Inflammatory macrophage treated with lipopolysaccharide for 1 hour (primary cell): ENCODE results near the gene ADCY1.

ENCODE experiments used
- DNase-seq, 2 donors: peaks; one replicate each; pipeline ENCODE4 v3.0.0-alpha.2; 2020 to 2022

ADCY1 gene

DNA sequence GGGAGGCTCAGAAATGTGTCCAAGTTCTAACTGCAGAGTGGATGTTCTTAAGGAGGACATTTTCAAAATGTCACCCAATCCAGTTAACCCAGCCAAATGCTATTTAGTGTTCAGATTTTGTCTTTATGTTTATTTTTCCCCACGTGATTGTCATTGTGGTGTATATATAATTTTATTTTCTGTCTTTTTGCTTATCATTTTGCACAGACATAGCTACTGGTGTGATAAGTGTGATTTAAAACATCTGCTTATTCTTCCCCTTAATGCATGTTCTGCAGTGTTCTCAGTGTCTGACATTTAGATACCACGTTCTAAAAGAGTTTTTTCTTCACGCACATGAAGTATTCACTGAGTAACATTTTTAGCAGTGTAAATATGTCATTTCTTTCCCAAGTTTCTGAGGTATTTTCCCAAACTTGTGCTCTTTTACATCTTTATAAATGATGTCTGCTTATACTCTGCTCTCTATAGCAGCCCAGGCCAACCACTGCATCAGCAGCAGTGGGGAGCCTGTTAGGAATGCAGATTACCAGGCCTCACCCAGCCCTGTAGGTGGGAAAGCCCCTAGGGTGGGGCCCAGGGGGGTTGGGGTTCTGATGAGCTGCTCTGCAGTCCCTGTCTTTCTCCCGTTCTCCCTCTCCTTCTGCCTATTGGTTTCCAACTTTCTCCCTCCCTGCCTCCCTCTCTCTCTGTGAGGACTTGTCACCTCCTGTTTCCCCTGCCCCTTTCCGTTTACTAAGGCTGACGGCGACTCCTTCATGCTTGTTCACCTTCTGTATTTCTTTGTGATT lies 20.8 kb downstream of the ADCY1 start:
- no peak for DNase-seq

DNA sequence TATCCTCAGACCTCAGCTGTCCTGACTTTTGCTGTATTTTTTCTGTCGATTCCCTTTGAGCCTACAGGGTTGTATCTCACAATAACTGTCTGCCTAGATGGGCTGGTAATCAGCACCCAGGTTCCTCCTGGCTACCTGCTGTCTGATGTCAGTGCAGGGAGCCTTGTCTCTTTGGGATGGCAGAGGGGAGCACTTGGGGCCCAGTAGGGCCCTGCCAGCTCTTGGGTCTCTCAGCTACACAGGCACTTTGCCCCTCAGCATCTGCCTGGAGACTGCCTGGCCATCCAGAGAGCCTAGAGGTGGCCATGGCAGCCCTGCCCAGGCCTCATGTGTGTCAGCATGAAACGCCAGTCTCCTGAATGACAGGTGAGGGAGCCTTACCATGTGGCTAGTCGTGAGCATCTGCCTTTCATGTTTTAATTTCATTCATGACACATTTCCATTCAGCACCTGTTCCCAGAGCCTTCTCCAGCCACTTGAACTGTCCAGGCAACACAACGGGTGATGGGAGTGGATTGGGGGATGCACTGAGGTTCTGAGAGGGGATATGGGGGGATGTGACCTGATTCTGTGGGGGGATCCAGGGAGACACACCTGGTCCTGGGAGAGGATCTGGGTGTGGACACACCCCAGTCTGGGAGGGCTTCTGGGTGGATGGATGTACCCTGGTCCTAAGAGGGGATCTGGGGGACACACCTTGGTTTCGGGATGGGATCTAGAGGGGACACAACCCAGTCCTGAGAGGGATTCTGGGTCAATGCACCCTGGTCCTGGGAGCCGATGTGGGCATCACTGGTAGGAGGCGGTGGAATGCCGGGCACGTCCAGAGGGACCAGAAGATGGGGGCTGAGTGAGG lies 21.9 kb downstream of the ADCY1 start:
- DNase-seq, result no peak

DNA sequence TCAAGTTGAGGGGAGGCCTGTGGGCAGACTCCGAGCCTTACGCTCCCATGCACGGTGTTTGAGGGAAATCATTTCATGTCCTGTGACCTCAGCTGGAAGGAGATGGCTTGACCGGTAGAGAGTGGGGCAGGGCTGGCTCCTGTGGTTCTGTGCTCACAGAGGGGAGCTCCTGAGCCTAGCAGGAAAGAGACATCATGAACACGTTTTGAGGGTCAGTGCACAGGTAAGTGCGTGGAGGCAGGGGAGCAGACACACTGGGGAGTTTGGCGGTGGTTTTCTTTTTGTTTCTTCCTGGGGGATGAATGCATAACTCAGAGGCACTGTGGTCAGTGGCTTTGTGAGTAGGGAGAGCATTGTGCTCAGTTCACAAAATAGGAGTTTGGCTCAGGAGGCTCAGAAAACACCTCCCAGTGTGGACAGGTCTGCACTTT lies 22.5 kb downstream of the ADCY1 start:
- DNase-seq, result no peak

DNA sequence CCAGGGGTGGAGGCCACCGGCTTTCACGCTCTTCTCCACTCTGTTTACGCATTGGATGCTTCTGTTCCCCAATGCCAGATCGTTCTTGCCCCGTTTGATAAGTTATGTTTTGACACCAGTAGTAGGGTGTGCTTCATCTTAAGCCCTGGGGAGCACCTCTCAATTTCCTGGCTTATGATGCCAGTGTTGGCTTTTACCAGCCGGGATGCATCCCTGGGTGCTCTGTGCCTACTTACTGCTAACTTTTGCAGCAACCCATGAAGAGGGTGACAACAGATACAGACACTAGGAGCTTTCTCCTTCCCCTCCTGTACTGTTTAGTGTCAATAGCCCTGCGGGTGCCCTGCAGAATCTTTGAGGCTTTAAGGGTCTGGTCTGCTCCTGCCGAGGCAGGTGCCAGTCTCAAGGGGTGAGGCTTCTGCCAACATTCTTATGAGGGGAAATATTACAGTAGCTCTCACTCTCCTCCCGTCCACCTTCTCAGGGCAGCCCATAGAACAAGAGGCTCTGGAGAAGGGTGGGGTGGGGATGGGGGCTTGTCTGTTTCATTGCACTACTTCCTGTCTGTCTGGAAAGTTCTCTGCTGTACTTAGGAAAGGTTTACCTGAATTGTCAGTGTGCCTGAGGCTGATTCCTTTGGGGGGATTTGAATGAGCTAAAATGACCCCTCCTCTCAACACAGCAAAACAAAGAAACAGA lies 23.3 kb downstream of the ADCY1 start:
- no peak for DNase-seq

DNA sequence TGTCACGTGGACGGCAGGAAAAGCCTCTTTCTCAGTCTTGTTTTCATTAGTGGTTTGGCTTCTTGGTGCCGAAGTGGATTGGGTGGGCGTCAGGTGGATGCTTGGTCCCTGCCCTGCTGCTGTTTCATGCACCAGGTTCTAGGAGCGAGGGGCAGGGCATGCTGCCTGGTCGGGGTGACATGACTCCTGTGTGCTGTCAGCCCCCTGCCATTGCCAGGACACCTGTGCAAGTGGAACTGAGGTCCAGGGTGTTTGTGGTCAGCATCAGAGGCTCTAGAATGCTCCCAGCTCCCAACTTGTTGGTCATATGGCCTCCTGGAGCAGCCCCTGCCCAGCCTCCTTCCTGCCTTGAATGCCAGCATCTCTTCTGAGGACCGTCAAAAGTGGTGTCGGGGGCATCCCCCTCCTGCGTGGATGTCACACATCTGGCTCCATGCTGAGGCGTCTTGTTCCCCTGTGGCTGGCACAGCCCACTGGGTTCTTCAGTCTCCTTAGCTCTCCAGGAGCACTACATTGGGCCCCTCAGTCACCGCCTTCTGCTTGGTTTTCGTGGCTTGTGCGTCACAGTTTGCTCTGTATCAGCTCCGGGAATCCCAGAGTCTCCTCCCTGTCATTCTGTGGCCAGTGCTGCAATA lies 24.8 kb downstream of the ADCY1 start:
- no peak for DNase-seq

DNA sequence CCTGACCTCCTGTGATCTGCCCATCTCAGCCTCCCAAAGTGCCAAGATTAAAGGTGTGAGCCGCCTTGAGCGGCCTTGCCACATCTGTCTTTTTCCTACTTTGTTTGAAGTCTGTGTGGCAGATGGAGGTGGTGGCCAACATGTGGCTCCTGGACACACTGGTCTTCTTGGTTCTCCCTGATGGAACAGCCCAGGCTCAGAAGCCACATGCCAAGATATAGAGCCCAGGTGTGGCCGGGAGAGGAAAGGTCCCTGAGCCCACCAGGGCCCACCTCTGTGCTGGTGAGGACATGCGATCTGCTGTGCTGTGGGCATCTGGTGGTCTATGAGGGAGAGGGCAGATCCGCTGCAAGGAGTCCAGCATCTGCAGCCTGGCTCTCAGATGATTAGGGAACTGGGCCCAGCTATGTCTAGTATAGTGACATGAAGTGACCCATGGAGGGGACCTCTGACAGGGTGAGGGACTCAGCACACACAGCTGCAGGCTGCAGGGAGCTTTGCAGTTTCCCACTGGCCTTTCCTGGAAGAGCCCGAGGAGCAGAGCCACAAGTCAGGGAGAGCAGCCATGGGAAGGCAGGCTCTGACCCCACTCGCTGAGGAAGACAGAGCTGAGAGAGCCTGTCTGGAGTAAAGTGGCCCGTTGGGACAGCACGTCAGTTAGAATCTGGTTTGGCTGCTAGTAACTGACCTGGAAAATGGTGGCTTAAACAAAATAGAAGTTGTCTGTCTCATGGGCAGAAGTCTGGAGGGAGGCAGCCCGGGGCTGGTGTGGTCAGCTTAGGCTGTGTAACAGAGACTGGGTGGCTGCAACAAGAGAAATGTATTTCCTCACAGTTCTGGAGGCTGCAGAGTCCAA lies 25.9 kb downstream of the ADCY1 start:
- DNase-seq, result no peak

DNA sequence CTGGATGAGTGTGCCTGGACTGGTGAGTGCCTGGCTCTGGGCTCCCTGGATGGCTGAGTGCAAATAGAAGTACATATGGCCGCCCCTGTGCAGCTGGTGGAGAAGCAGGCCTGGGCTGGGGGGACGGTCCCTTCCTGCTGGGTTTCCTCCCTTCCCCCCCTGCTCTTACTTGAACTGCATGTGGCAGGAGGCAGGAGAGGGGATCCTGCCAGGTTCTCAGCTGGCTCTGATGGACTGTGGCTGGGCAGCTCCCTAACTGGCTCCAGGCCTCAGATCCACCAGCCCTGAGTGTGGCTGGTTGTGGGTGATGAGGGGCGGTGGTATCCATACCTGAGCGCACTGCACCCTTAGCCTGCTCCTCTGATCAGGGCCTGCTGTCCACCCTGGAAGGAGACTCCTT lies 26.9 kb downstream of the ADCY1 start:
- DNase-seq, result no peak

DNA sequence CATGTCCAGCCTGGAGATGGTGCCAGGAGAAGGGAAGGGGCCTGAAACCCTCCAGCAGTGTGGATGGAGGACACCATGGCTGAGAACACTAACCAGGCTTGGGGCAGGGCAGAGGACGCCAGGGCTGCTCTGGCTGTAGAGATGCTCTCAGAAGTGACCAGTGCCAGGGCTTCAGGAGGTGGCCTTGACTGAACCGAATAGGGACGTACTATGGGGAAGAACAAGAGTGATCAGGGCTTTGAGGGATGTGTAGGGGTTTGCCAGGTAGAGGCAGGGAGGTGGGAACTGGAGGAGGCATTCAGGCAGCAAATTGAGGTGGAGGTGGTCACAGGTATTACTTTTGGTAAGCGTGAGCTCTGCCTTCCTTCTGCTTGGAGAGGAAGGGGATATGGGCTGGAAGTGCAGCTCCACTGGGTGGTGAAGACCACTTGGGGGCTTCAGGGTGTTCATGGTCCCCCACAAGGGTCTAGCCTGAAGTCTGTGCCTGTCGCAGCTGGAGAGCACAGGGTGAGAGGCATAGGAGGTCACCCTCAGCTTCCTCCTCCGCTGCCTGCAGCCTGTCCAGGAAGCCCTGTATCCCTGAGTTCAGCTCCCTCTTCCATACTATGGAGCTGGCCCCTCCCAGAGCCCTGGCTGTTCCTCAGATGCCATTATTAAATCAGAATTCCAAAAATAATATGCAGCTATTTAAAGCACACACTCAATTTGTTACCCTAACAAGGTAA lies 27.8 kb downstream of the ADCY1 start:
- no peak for DNase-seq

DNA sequence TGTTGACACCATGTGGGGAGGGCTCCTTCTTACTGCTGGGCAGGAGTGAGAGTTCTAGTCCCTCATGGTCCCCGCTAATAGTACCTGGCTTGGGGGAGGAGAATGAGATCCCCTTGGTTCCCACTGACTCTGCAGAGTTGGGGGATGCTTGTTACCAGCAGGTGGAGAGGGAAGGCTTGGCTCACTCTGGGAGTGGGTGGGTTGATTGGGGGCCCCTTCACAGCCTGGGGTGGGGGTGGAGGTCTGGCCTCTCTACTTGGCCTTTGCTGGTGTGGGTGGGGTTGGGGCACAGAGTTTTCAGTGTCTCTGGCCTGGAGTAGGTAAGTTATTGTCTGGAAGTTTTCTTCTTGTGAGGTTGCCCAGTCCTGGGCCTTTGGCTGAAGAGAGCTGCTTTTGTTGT lies 31.9 kb downstream of the ADCY1 start:
- no peak for DNase-seq

DNA sequence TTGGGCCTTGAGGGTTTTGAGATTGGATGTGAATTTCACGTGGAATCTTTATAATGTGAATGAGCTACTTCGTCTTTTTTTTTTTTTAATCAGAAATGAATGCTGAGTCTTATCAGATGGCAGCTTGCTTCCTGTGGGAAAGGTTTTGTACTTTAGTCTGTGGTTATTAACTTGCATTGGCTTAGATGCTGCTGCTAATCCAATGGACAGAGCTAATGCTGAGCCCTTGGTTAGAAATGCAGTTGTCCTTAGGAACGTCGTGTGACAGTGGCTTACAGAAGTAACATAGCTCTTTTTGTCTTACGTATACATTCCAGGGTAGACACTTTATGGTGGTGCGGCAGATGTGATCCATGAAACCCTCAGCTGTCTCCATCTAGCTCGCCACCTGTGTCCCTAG lies 32.8 kb downstream of the ADCY1 start:
- no peak for DNase-seq

DNA sequence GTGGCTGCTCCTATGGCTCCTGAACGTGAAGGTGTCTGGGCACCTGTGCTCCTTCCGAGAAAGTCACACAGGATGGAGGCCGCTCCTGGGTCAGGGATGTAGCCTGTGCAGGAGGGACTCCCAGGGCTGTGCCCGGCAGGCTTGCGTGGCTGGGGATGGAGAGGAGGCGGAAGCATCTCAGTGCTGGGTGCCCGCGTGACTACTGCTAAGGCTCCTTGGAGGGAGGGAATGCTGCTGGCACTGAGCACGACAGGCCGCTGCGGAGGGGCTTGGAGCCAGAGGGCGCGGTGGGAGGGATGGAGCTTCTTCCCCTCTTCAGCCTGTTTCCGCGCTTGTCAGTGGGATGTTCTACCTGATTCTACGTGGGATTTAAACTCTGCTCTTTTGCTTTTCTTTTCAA lies 35.0 kb downstream of the ADCY1 start:
- no peak for DNase-seq

DNA sequence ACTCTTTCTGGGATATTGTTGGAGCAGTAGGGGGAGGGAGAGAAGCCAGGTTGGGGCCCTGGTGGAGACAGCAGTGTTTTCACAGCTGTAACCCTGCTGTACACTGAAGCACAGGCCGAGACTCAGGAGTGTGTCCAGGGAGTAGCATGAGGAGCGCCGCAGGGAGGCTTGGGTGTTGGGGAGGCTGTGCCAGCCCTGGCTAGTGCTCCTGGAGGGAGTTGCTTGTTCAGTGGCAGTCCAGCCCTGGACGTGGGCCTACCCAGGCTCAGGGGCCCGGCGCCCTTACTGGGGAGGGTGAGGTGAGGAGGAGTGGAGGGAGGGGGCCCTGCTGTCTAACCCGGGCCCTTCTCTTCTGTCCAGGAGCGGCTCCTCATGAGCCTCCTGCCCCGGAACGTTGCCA lies 35.9 kb downstream of the ADCY1 start:
- DNase-seq, result no peak

DNA sequence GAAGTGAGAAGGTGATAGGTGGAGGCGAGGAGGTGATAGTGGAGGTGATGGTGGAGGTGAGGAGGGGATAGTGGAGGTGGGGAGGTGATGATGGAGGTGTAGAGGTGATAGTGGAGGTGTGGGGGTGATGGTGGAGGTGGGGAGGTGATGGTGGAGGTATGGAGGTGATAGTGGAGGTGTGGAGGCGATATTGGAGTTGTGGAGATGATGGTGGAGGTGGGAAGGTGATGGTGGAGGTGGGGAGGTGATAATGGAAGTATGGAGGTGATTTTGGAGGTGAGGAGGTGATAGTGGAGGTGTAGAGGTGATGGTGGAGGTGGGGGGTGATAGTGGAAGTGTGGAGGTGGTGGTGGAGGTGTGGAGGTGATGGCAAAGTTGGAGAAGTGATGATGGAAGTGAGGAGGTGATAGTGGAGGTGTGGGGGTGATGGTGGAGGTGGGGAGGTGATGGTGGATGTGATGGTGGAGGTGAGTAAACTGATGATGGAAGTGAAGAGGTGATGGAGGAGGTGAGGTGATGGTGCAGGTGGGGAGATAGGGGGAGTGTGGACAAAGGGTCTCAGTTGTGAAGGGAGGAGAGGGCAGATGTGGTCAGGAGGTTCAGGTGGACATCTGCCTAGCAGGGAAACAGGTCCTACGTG lies 36.6 kb downstream of the ADCY1 start:
- no peak for DNase-seq

DNA sequence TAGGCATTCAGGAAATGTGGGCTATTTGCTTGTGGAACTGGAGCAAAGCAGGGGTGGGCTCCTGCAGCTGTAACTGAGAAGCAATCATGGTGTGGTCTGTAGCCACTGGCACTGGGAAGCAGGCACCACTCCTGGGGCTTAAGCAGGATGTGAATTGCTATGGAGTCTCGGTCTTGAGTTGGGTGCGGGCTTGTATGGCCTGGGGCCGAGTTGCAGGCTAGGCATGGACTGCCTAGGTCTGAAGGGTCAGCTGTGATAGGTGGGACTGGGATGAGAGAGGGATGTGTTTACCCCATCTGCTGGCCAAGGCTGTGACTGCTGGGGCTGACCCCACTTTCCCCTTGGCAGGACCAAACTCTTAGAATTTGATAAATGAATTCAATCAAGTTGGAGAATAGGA lies 43.0 kb downstream of the ADCY1 start:
- no peak for DNase-seq

DNA sequence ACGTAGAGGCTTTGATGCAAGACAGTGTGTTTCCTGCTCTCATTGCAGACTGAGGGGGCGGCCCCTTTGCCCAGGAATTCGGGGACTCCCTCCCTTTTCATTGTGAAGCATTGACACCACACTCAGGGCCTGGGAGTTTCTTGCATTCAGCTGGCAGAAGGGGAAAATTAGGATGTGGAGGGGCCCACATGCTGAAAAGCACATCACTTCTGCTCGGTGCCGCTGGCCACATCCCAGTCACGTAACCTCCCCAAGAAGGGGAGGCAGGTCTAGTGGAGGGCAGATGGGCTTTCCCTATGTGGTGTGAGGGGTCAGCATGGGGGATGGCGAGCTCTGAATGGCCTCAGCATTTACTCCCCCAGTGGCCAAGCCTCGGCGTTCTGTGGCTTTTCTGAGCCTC lies 47.9 kb downstream of the ADCY1 start:
- DNase-seq, result no peak

DNA sequence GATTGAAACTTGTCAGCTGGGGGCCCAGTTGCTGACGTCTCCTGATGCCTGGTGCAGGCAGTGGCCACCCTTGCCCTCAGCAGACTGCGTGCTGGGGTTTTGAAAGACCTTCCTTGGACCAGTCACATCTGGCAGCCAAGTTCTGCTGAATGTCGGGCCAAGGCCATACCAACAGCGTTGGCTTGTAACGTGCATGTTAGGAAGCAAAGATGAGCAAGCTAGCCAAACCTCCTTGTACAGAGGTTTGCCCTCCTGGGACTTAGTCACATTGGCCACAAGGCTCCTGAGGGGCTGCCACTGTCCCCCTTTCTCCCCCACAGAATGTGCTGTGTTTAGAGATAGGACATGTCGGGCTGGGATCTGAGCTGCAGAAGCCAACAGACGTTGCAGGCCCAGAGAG lies 49.0 kb downstream of the ADCY1 start:
- DNase-seq, result no peak

DNA sequence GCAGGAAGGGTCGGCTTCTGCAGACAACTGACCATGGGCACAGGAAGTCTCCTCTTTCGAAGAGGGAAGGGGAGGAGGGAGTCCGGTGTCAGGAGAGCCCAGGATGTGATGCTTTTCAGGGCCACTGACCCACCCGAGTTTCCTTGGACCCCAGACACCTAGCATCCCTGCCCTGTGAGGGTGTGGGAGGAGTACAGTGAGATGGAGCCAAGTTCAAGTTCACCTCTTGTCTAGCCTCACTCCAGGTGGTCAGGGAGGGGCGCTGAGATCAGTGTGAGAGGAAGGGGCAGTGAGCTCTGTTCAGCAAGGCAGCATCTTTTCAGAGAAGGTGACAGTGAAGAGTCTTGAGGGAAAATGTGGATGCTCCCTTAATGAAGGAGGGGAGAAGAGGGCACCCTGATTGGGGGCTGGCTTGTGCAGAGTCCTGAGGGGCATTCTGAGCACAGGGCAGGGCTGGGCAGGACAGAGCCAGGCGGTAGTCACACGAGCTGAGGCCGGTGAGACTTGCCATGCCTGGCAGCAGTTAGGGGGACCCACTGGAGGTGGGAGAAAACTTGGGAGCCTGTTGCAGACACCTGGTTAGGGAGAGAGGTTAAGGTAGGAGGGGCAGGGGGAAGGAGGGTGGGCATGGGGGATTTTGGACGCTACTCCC lies 49.7 kb downstream of the ADCY1 start:
- DNase-seq, result no peak

DNA sequence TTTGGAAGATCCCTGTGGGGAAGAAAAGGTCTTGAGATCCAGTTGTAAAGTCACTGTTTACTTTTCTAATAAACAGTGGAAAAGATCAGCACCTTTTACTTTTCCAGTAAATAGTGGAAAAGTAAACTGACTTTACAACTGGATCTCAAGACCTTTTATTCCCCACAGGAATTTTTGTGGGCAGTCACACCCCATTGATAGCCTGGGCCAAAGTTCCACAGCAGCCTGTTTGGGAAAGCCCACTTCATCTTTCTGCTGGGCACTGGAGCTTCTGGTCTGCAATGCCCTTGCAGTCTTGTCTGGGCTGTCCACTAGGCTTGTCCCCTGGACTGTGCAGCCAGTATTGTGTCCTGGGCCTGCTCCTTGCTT lies 50.2 kb downstream of the ADCY1 start:
- no peak for DNase-seq

DNA sequence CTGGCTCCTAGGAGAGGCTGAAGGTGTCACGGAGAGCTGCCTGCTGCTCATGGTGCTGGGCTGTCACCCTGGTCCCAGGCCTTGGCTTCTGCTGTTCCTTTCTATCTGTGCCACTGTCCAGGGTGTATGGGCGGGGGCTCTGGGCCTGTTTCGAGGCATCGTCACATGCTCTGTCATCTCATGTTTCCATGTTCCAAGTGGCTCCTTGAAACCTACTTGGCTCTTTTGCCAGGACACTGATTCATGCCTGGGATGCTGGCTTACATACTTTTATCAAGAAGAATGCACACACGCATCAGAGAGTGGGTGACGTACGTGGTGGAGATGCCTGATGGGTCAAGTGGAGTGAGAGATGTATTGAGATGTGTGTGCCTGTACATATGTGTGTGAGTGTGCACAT lies 50.9 kb downstream of the ADCY1 start:
- no peak for DNase-seq

DNA sequence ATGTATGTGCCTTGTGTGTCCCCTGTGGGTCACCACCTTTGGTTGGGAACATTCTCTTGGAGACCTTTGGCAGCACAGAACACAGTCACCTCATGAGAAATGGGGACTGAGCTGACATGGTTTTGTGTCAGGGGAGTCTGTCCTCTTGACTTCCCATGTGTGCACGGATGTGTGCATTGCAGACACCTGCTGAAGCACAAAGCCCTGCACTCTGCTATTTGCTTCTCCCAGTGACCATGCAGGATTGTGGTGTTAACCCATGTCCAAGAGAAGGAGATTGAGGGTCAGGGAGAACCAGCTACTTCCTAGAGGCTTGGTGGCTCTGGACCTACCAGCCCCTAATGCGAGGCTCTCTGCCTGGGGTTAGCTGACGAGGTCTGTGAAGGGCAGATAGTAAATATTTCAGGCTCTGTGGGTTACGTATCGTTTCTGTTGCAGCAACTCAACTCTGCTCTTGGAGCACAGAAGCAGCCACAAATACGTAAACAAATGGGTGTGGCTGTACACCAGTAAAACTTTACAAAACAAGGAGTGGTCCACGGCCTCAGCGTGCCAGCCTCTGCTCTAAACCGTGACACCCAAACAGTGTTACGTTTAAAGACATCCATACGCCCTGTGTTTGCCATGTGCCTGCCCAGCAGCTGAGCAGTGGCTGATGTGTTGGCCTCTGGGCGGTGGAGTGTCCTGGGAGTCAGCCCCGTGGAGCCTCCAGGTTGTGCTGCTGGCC lies 51.7 kb downstream of the ADCY1 start:
- DNase-seq, result no peak
